GM19023 (cell line): ENCODE data around the gene HSP90AB1.

Experiments used
- ATAC-seq: cut with Tn5 transposase; IDR thresholded peaks from one replicate; pipeline ENCODE4 v1.9.1; 2021; ENCODE audit warnings: mild to moderate bottlenecking, moderate library complexity; ENCODE audit not compliant: unreplicated experiment

Gene HSP90AB1

GRCh38 chr6:44265007-44265721 lies 18.3 kb downstream of the HSP90AB1 start, which contains the start of gene NFKBIE:
Gene NFKBIE, minus strand, starts transcription at chr6:44265551. Its CDS starts 205 bp downstream, at chr6:44265346.
- peak; percentile 36 for ATAC-seq

- no peak for ATAC-seq
These were observed 18.9 kb downstream of the HSP90AB1 start for GRCh38 chr6:44265722-44266233.

- ATAC-seq, result no peak
These were observed 19.4 kb downstream of the HSP90AB1 start for GRCh38 chr6:44266347-44266746.

- ATAC-seq, result no peak
These were observed 20.4 kb downstream of the HSP90AB1 start for GRCh38 chr6:44267252-44267651.

- ATAC-seq, result no peak
These were observed 21.3 kb downstream of the HSP90AB1 start for GRCh38 chr6:44268095-44268628.

GRCh38 chr6:44269178-44269920 lies 22.4 kb downstream of the HSP90AB1 start:
- ATAC-seq, result no peak

GRCh38 chr6:44269921-44270525 lies 23.1 kb downstream of the HSP90AB1 start, which contains the start of gene TMEM151B:
Gene TMEM151B, plus strand, starts transcription at chr6:44270450. Its CDS starts 293 bp downstream, at chr6:44270743.
- no peak for ATAC-seq

- no peak for ATAC-seq
These were observed 23.9 kb downstream of the HSP90AB1 start for GRCh38 chr6:44270526-44271405.

- no peak for ATAC-seq
These were observed 24.5 kb downstream of the HSP90AB1 start for GRCh38 chr6:44271406-44271723.

- no peak for ATAC-seq
These were observed 25.0 kb downstream of the HSP90AB1 start for GRCh38 chr6:44271914-44272313.

- no peak for ATAC-seq
These were observed 25.6 kb downstream of the HSP90AB1 start for GRCh38 chr6:44272529-44272928.

- ATAC-seq, result no peak
These were observed 26.2 kb downstream of the HSP90AB1 start for GRCh38 chr6:44272999-44273566.

- no peak for ATAC-seq
These were observed 26.7 kb downstream of the HSP90AB1 start for GRCh38 chr6:44273617-44274016.

GRCh38 chr6:44275271-44275748 lies 28.4 kb downstream of the HSP90AB1 start:
- no peak for ATAC-seq

GRCh38 chr6:44275749-44276648 lies 29.1 kb downstream of the HSP90AB1 start:
- no peak for ATAC-seq

- no peak for ATAC-seq
These were observed 30.1 kb downstream of the HSP90AB1 start for GRCh38 chr6:44276667-44277640.

- no peak for ATAC-seq
These were observed 30.9 kb downstream of the HSP90AB1 start for GRCh38 chr6:44277763-44278162.

GRCh38 chr6:44278315-44278714 lies 31.4 kb downstream of the HSP90AB1 start:
- ATAC-seq, result no peak
